ENCODE data around the gene SRC.

The SRC gene

GRCh38 chr20:37345339-37346235, at the start of gene SRC:
Gene SRC (plus strand): TSS chr20:37346140. CDS start chr20:37384154, 38,014 bp downstream.
- peak; percentile 61 for DNase-seq (ENCODE audit: extremely low read depth, low read depth)
- no peak for TF ChIP-seq CTCF (IDR thresholded peaks at IDR 0.05; ENCODE audit: low read depth, low read length)

GRCh38 chr20:37296371-37296770, 49.6 kb upstream of the SRC start:
- TF ChIP-seq CTCF (IDR thresholded peaks at IDR 0.05; ENCODE audit: low read depth, low read length) = no peak
- DNase-seq (ENCODE audit: extremely low read depth, low read depth) = no peak

GRCh38 chr20:37297066-37297736, 48.7 kb upstream of the SRC start:
- DNase-seq (ENCODE audit: extremely low read depth, low read depth) = no peak
- no peak for TF ChIP-seq CTCF (IDR thresholded peaks at IDR 0.05; ENCODE audit: low read depth, low read length)

GRCh38 chr20:37298190-37298939, 47.6 kb upstream of the SRC start:
- no peak for TF ChIP-seq CTCF (IDR thresholded peaks at IDR 0.05; ENCODE audit: low read depth, low read length)
- DNase-seq (ENCODE audit: extremely low read depth, low read depth) = no peak

- no peak for DNase-seq (ENCODE audit: extremely low read depth, low read depth)
- no peak for TF ChIP-seq CTCF (IDR thresholded peaks at IDR 0.05; ENCODE audit: low read depth, low read length)
These were observed 46.0 kb upstream of the SRC start for GRCh38 chr20:37299718-37300528.

- TF ChIP-seq CTCF (IDR thresholded peaks at IDR 0.05; ENCODE audit: low read depth, low read length) = no peak
- no peak for DNase-seq (ENCODE audit: extremely low read depth, low read depth)
These were observed 44.8 kb upstream of the SRC start for GRCh38 chr20:37301120-37301519.

Data from AG09319 (cell line).